ENCODE results near the gene JPT2.

- TF ChIP-seq CTCF (IDR thresholded peaks at IDR 0.05), result no peak
- TF ChIP-seq POLR2A (IDR thresholded peaks at IDR 0.05), result no peak
Observed at GRCh38 chr16:1668612-1669319, 9.3 kb upstream of the JPT2 start.

Data from adrenal gland (tissue), 5 donors.